B cell (primary cell): ENCODE measurements around the gene STPG3. TPM values are rescaled to one million over a fixed set of nuclear protein-coding genes. Genes with fewer than 3 reads are reported as not detected.
A peak's percentile ranks its signal among the peaks of the same experiment; 100 is the strongest.

ENCODE experiments used
- ATAC-seq: fragments of 200-7000 bp; cut with Tn5 transposase; one replicate; pipeline ENCODE4 v1.10.0; 2021; ENCODE audit warnings: low read depth, mild to moderate bottlenecking, moderate number of reproducible peaks, moderate library complexity
- CTCF ChIA-PET: fragments of 350-600 bp; sonication (Branson Sonifier 250); formaldehyde crosslinking; loops from one replicate; lab custom pipeline; 2021; ENCODE audit warnings: antibody characterized with exemption, inconsistent platforms; lab: Charles Lee
- POLR2A ChIA-PET: fragments of 350-600 bp; sonication (Branson Sonifier 250); formaldehyde crosslinking; loops from one replicate; lab custom pipeline; 2021; ENCODE audit warnings: antibody characterized with exemption; lab: Charles Lee
- DNase-seq: peaks from one replicate; pipeline ENCODE4 v3.0.0; 2013
- H2AFZ ChIP-seq: 2 replicates; pipeline ENCODE4 v1.6.1; 2012; ENCODE audit warnings: mild to moderate bottlenecking, low read depth, low read length; ENCODE audit not compliant: insufficient read depth, poor library complexity, severe bottlenecking
- H3K27ac ChIP-seq, 2 donors: 1 replicate in 1 of 2; 2 replicates in 1 of 2; pipeline ENCODE4 v1.5.1; 2012 to 2013; ENCODE audit warnings: low read length in 2 of 2, mild to moderate bottlenecking in 2 of 2, moderate library complexity in 1 of 2
- H3K27me3 ChIP-seq, 4 experiments: fragments of 200-600 bp in 1 of 4; sonication (generic) in 1 of 4; replicated peaks in 1 of 4; 1 replicate in 2 of 4; 2 replicates in 2 of 4; pipeline versions ENCODE4 v1.6.1 to v1.7.0; 2013 to 2016; ENCODE audit warnings: low read length in 3 of 4, mild to moderate bottlenecking in 2 of 4, mixed read lengths in 1 of 4, moderate library complexity in 1 of 4; ENCODE audit not compliant: insufficient read depth in 4 of 4, control insufficient read depth in 3 of 4; ENCODE audit errors: control extremely low read depth in 1 of 4
- H3K36me3 ChIP-seq, 2 experiments: replicated peaks in 1 of 2; 1 replicate in 1 of 2; 2 replicates in 1 of 2; pipeline versions ENCODE4 v1.6.1 to v1.7.1; 2013; ENCODE audit warnings: low read length in 1 of 2; ENCODE audit not compliant: insufficient read depth in 2 of 2, control insufficient read depth in 1 of 2; ENCODE audit errors: control extremely low read depth in 1 of 2, extremely low read depth in 1 of 2
- H3K4me1 ChIP-seq, 2 donors: fragments of 200-600 bp in 1 of 2; sonication (generic) in 1 of 2; 1 replicate in 1 of 2; 2 replicates in 1 of 2; pipeline versions ENCODE4 v1.5.1 to v1.6.1; 2013 to 2017; ENCODE audit warnings: low read length in 2 of 2; ENCODE audit not compliant: control insufficient read depth in 2 of 2, insufficient read depth in 2 of 2
- H3K4me2 ChIP-seq: replicated peaks from 2 replicates; pipeline ENCODE3; 2012; ENCODE audit warnings: mild to moderate bottlenecking, low read depth, low read length; ENCODE audit not compliant: poor library complexity, severe bottlenecking
- H3K4me3 ChIP-seq, 5 experiments: fragments of 200-600 bp in 1 of 5; sonication (generic) in 1 of 5; 1 replicate in 3 of 5; 2 replicates in 2 of 5; pipeline versions ENCODE4 v1.5.1 to v1.7.0; 2011 to 2016; ENCODE audit warnings: low read length in 4 of 5, mild to moderate bottlenecking in 4 of 5, low read depth in 2 of 5, control low read depth in 1 of 5, moderate library complexity in 1 of 5; ENCODE audit not compliant: insufficient read depth in 1 of 5; ENCODE audit errors: control extremely low read depth in 1 of 5, extremely low read depth in 1 of 5
- H3K79me2 ChIP-seq: fragments of 200-600 bp; sonication (generic); one replicate; pipeline ENCODE4 v1.6.0; 2016; ENCODE audit warnings: low read length; ENCODE audit not compliant: control insufficient read depth, insufficient read depth
- H3K9ac ChIP-seq: fragments of 200-600 bp; sonication (generic); 2 replicates; pipeline ENCODE4 v1.6.1; 2017; ENCODE audit warnings: mild to moderate bottlenecking, low read length, moderate library complexity
- H3K9me3 ChIP-seq, 3 donors: one replicate each; pipeline versions ENCODE4 v1.6.1 to v1.7.1; 2013; ENCODE audit warnings: low read length in 2 of 3; ENCODE audit not compliant: control insufficient read depth in 2 of 3, insufficient read depth in 1 of 3; ENCODE audit errors: control extremely low read depth in 1 of 3
- H4K20me1 ChIP-seq: 2 replicates; pipeline ENCODE4 v1.6.0; 2012; ENCODE audit warnings: mild to moderate bottlenecking, low read length; ENCODE audit not compliant: insufficient read depth, control insufficient read depth, poor library complexity, severe bottlenecking
- H3K27ac Mint-ChIP-seq: one replicate; pipeline ENCODE4 v1.8.0; 2021; ENCODE audit warnings: mixed read lengths
- H3K27me3 Mint-ChIP-seq: one replicate; pipeline ENCODE4 v1.8.0; 2021; ENCODE audit warnings: mixed read lengths
- H3K4me1 Mint-ChIP-seq: one replicate; pipeline ENCODE4 v1.8.0; 2021; ENCODE audit warnings: mixed read lengths
- H3K4me3 Mint-ChIP-seq: one replicate; pipeline ENCODE4 v1.8.0; 2021; ENCODE audit warnings: mixed read lengths
- H3K9me3 Mint-ChIP-seq: one replicate; pipeline ENCODE4 v1.8.0; 2022; ENCODE audit warnings: mixed read lengths; ENCODE audit not compliant: insufficient read depth
- CTCF ChIP-seq: fragments of 200-600 bp; IDR thresholded peaks from one replicate; pipeline ENCODE4 v1.8.0; 2022; ENCODE audit warnings: antibody characterized with exemption, mild to moderate bottlenecking
- EZH2 ChIP-seq: IDR thresholded peaks from 2 replicates; pipeline ENCODE4 v1.6.1; 2012; ENCODE audit warnings: borderline replicate concordance, low read depth, mild to moderate bottlenecking, moderate library complexity, low read length; ENCODE audit not compliant: insufficient read depth, poor library complexity, severe bottlenecking
- WGBS: methylation state at CpG from one replicate; pipeline ENCODE4 v1.1.5; 2013; ENCODE audit warnings: missing lambda C conversion rate; ENCODE audit not compliant: insufficient coverage; 5-methylcytosine and 5-hydroxymethylcytosine counted together
- intact Hi-C: fragments of 100-400 bp; cut with micrococcal nuclease; formaldehyde crosslinking; loops from one replicate; pipeline ENCODE4 v1.10.0; 2022
- polyA plus RNA-seq: library from polyadenylated mRNA; depleted of rRNA; stranded (reverse); fragments of >200 nt; gene quantifications from 2 replicates; pipeline ENCODE4 v1.2.3, GENCODE V29; 2012
- total RNA-seq, 2 donors: library from RNA; stranded (reverse); fragments of 120-200 nt in 1 of 2; gene quantifications; 1 replicate in 1 of 2; 2 replicates in 1 of 2; pipeline versions ENCODE4 v1.2.3 to v1.2.4, GENCODE V29; 2013 to 2022

STPG3 gene
- total and polyA plus RNA-seq, 2 donors (not counting 1 experiment from before 2014, with no cell fraction given) = not detected

- H3K4me3 Mint-ChIP-seq = peak overlapping the region; percentile 32
- no peaks in the 10 kb centered on the region for H4K20me1 ChIP-seq
- H3K27me3 Mint-ChIP-seq = no peaks in the 10 kb centered on the region
- H2AFZ ChIP-seq = peak overlapping the region; percentile 58
- H3K9ac ChIP-seq = peak overlapping the region; percentile 42
- 11% methylated on average over 61 of the region's 61 CpGs for WGBS
- H3K4me2 ChIP-seq = peak overlapping the region; percentile 95
- peak overlapping the region in 3 of 5 experiments; percentile 11 to 21 (median 14) for H3K4me3 ChIP-seq
- no peaks in the 10 kb centered on the region for H3K79me2 ChIP-seq
- peaks cover 12% of the 10 kb centered on the region for H3K4me1 Mint-ChIP-seq
- ChIA-PET CTCF (interaction anchor here (2.1 to 7.0 kb wide), 2 partner anchors 17 to 103 kb away, joined by 9 to 76 read pairs; partner anchors contain the start of gene TUBB4B), POLR2A (interaction anchor here (2.7 kb wide), 1 partner anchor 16 kb away, joined by 10 read pairs; the partner anchor contains the start of genes NDOR1 and TMEM203)
- no peak overlapping the region for H3K27ac ChIP-seq
- peaks cover 0 to 2% (median 0%) of the 10 kb centered on the region in 4 experiments for H3K27me3 ChIP-seq
- DNase-seq (peak; percentile 33), ATAC-seq (no peak)
- no peaks in the 10 kb centered on the region for H3K9me3 Mint-ChIP-seq
- H3K27ac Mint-ChIP-seq = no peak overlapping the region
- peaks cover 9 to 25% of the 10 kb centered on the region in 2 donors for H3K4me1 ChIP-seq
- TF ChIP-seq EZH2 = no peak
- TF ChIP-seq CTCF = no peak
- intact Hi-C loops = loop anchor here (5.0 kb wide), 1 partner anchor 386 kb away; the partner anchor contains the start of gene ARRDC1
- H3K36me3 ChIP-seq = no peaks in the 10 kb centered on the region
- no peaks in the 10 kb centered on the region for H3K9me3 ChIP-seq
These were observed 29.5 kb upstream of the STPG3 start for GRCh38 chr9:137221506-137222111.
